NCI-H226 (cell line): ENCODE results near the gene PLEKHA8.
A peak's percentile ranks its signal among the peaks of the same experiment; 100 is the strongest.

Experiments used
- DNase-seq: peaks from one replicate; pipeline ENCODE4 v3.0.0-alpha.2; 2015

The PLEKHA8 gene

GRCh38 chr7:30026229-30027064 is 1.8 kb upstream of the PLEKHA8 start, which contains the start of gene FKBP14:
TSS of gene FKBP14 (minus strand) at chr7:30026702. CDS start at chr7:30026508, 194 bp downstream.
- DNase-seq = peak; percentile 100

- peak; percentile 72 for DNase-seq
Observed at GRCh38 chr7:30027065-30027456, 1.2 kb upstream of the PLEKHA8 start.

- peak; percentile 18 for DNase-seq
Observed at GRCh38 chr7:30027740-30028215, 434 bp upstream of the PLEKHA8 start.

GRCh38 chr7:30028749-30029635 is 780 bp downstream of the PLEKHA8 start:
- peak; percentile 56 for DNase-seq

GRCh38 chr7:30029696-30030095 is 1.5 kb downstream of the PLEKHA8 start:
- DNase-seq = no peak

GRCh38 chr7:30032310-30033125 is 4.3 kb downstream of the PLEKHA8 start:
- no peak for DNase-seq

GRCh38 chr7:30034501-30034900 is 6.3 kb downstream of the PLEKHA8 start:
- DNase-seq = no peak

- no peak for DNase-seq
Observed at GRCh38 chr7:30036220-30036619, 8.0 kb downstream of the PLEKHA8 start.

- DNase-seq = no peak
Observed at GRCh38 chr7:30038196-30038980, 10.2 kb downstream of the PLEKHA8 start.

- no peak for DNase-seq
Observed at GRCh38 chr7:30040938-30041337, 12.7 kb downstream of the PLEKHA8 start.

- no peak for DNase-seq
Observed at GRCh38 chr7:30041526-30042269, 13.5 kb downstream of the PLEKHA8 start.

GRCh38 chr7:30046127-30046770 is 18.0 kb downstream of the PLEKHA8 start:
- DNase-seq = no peak

- DNase-seq = no peak
Observed at GRCh38 chr7:30047124-30047523, 18.9 kb downstream of the PLEKHA8 start.

- no peak for DNase-seq
Observed at GRCh38 chr7:30048582-30048981, 20.4 kb downstream of the PLEKHA8 start.

GRCh38 chr7:30049173-30049572 is 21.0 kb downstream of the PLEKHA8 start:
- DNase-seq = no peak

GRCh38 chr7:30053068-30053467 is 24.9 kb downstream of the PLEKHA8 start:
- DNase-seq = no peak

GRCh38 chr7:30057741-30058140 is 29.5 kb downstream of the PLEKHA8 start:
- no peak for DNase-seq

- DNase-seq = peak; percentile 30
Observed at GRCh38 chr7:30061786-30062185, 33.6 kb downstream of the PLEKHA8 start.

GRCh38 chr7:30062587-30062986 is 34.4 kb downstream of the PLEKHA8 start:
- peak; percentile 22 for DNase-seq

- DNase-seq = no peak
Observed at GRCh38 chr7:30065746-30066145, 37.5 kb downstream of the PLEKHA8 start.

GRCh38 chr7:30066687-30067086 is 38.5 kb downstream of the PLEKHA8 start:
- no peak for DNase-seq
